Measurements from ENCODE around the gene BCAR3.

DNA sequence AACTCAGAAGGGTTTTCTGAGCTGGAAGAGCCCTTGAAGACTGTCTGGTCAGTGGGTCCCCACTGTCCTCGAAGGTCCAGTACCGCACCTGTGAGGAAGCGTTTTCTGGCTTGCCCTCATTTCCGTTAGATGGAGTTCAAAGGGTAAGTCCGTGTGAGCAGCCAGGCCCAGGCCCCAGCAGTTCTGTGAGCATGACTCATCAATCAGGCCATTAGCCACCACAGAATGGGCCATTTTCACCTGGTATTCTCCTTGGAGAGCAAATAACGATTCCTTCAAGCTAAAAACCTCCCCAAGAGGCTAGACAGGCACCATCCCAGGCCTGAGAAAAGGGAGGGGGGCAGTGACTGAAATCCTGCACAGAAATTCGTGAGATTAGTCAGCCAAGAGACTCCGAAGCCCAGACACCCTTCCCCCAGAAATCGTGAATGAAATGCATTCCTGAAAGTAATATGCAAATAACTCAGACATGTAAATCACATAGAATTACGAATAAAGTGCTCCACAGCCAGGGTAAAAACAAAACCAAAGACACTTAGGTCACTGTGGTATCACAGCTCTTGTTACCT is 66.0 kb downstream of the BCAR3 start:
- TF ChIP-seq, protein P1, sequence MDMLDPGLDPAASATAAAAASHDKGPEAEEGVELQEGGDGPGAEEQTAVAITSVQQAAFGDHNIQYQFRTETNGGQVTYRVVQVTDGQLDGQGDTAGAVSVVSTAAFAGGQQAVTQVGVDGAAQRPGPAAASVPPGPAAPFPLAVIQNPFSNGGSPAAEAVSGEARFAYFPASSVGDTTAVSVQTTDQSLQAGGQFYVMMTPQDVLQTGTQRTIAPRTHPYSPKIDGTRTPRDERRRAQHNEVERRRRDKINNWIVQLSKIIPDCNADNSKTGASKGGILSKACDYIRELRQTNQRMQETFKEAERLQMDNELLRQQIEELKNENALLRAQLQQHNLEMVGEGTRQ (IDR thresholded peaks at IDR 0.05) = no peak
- no peak for TF ChIP-seq FOXS1 (CRISPR knock-in tag; IDR thresholded peaks at IDR 0.05)
- TF ChIP-seq, protein P2, sequence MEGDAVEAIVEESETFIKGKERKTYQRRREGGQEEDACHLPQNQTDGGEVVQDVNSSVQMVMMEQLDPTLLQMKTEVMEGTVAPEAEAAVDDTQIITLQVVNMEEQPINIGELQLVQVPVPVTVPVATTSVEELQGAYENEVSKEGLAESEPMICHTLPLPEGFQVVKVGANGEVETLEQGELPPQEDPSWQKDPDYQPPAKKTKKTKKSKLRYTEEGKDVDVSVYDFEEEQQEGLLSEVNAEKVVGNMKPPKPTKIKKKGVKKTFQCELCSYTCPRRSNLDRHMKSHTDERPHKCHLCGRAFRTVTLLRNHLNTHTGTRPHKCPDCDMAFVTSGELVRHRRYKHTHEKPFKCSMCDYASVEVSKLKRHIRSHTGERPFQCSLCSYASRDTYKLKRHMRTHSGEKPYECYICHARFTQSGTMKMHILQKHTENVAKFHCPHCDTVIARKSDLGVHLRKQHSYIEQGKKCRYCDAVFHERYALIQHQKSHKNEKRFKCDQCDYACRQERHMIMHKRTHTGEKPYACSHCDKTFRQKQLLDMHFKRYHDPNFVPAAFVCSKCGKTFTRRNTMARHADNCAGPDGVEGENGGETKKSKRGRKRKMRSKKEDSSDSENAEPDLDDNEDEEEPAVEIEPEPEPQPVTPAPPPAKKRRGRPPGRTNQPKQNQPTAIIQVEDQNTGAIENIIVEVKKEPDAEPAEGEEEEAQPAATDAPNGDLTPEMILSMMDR (IDR thresholded peaks at IDR 0.05) = no peak
- no peak for TF ChIP-seq KDM1A (IDR thresholded peaks at IDR 0.05; ENCODE audit: low read depth)
- TF ChIP-seq JUNB (IDR thresholded peaks at IDR 0.05) = no peak; the same call in 1 of the 2 replicates
- no peak for TF ChIP-seq RAD21 (conservative IDR thresholded peaks at IDR 0.05 in 1 of 2, IDR thresholded peaks at IDR 0.05 in 1 of 2)

Measured in A549 (cell line).